HG03159 (cell line): ENCODE results near the gene KIRREL1.

Source experiments
- ATAC-seq: cut with Tn5 transposase; IDR thresholded peaks from one replicate; pipeline ENCODE4 v1.9.1; 2021; ENCODE audit warnings: mild to moderate bottlenecking, moderate library complexity; ENCODE audit not compliant: unreplicated experiment

Gene KIRREL1

DNA sequence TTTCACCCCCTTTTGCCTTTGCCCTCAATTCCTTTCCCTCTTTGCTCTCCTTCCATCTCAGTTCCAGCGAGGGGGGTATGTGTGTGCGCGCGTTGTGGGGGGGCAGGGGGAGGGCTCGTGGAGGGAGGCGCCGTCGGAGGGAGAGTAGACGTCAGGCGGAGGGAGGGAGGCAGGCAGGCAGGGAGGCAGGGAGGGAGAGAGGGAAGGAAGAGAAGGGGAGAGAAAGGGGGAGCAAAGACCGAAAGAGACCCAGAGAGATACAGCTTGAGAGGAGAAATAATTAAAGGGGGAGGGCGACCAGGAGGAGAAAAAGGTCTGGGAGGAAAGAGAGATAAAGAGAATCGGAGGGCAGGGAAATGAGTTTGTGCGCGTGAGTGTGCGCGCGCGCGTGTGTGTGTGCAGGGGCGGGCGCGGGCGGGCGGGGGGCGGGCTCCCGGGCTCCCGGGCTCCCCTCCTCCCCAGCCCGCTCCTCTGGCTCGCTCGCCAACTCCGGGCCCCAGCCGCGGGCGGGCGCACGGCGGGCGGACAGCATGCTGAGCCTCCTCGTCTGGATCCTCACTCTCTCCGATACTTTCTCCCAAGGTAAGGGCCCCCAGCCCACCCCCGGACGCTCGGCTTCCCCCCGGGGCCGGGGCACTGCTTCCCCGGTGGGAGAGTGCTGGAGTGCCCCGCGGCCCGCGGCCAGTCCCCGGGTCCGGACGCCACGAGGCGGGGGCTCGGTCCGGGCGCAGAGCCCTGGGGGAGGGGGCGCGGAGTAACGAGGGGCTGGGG, at the start of gene KIRREL1:
Gene KIRREL1, plus strand, starts transcription at position 499 of the 771 bp plus-strand sequence. Its CDS starts 32 bp downstream, at position 531.
- ATAC-seq: no peak

DNA sequence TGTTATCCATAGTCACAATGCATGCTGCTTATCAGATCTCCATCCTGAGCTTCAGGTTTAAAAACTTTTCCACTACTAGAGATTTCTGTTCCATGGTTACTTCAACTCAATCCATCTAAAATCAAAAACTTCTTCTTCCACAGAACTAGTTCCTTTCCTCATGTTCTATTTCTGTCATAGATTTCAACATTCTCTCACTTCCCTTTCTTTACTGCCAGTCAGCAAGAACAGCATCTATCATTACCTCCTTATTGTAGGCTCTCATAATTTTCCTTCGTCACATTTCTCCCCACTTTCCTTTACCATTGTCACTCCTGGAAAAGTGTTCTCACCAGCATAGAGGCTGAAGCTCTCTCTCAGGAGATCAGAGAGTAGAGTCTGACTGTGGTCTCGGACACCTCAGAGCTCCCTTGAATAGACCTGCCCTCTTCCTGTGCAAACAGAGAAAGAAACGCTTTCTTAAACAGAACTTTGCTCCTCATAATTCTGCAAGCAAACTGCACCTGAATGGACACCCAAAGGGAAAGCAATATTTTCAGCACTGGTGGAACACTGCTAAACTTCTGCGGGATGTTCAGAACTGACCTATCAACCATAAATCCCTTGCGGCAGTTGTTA, 48.7 kb upstream of the KIRREL1 start:
- ATAC-seq: no peak

- ATAC-seq: no peak
Measured at GRCh38 chr1:157948312-157949073, 45.0 kb upstream of the KIRREL1 start.

DNA sequence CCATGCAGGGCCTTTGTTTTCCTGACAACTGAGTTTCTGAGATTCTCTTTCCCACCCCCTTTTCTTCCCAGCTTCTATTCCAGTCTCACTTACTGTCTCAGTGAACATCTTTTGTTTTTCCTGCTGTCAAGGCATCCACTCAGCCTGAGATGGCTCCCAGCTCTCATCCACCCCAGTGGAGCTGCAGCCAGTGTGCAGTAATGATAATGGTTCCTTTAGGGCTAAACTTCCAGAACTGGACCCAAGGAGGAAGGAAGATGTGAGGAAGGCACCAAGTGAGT, 44.4 kb upstream of the KIRREL1 start:
- no peak for ATAC-seq

GRCh38 chr1:157951230-157951629, 42.2 kb upstream of the KIRREL1 start:
- no peak for ATAC-seq

DNA sequence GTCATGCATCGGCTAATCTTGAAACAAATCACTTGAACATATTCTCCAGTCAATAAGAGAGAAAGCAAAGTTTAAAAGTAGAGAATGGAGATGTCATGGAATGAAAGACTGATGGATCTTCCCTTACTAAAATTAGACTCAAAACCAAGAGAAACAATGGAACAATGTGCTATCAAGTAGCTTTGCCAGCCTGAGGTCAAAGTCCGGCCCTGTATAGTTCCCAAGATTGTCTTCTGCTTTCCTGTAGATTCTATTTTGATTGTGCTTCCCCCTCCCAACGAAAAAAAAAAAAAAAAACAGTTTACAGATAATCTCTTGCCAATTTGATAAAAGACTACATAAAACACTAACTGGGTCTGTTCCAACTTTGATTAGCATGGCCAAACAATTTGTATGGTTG, 40.8 kb upstream of the KIRREL1 start:
- ATAC-seq: no peak

DNA sequence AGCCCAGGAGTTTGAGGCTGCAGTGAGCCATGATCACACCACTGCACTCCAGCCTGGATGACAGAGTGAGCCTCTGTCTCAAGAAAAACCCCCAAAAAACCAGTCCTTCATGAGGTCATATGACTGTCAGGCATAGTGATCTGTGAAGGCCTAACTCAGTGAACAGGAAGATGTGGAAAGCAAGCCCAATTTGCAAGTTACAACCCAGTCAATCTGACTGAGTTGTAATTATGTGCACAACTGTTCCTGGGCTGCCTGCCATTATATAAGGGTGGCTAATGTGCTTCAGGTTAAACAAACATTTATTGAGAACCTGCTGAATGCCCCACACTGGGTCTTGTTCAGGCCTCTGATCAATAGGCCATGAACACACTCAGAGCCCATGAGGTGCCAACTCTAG, 38.2 kb upstream of the KIRREL1 start:
- ATAC-seq: no peak

DNA sequence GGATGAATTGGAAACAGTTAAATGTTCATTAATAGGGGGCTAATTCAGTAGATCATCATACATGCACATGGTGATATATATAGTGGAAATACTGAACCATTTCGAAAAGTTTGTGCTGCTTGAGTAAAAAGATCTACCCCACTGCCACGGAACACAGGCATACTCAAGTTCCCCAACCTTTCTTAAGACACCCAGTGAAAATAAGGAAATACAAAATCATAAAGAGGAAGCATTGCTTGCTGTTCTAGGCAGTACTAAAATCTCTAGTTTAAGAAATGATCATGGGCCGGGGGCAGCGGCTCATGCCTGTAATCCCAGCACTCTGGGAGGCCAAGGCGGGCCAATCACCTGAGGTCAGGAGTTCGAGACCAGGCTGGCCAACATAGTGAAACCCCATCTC, 37.6 kb upstream of the KIRREL1 start:
- no peak for ATAC-seq

GRCh38 chr1:157956732-157957131, 36.7 kb upstream of the KIRREL1 start:
- ATAC-seq: no peak

DNA sequence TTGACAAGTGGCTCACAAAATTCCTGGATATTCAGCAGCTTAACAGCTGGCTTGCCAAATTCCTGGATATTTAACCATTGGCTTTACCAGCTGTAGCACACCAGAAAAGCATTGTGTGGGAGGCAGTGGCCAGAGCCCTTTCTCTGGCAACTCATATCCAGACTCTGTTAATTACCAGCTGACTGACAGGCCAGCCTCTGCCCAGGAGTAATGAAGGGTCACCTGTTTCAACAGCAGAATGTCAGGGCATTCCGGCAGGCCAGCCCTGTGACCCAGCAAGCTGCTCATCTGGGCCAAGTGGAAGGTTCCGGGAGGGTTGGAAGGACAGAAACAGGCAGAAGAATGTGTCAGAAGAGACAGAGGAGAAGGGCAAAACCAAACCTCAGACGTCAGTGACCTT, 35.2 kb upstream of the KIRREL1 start:
- ATAC-seq: no peak

- no peak for ATAC-seq
Measured at GRCh38 chr1:157959750-157960149, 33.7 kb upstream of the KIRREL1 start.

- ATAC-seq: no peak
Measured at GRCh38 chr1:157960773-157961172, 32.7 kb upstream of the KIRREL1 start.

GRCh38 chr1:157961805-157962762, 31.4 kb upstream of the KIRREL1 start:
- no peak for ATAC-seq

- ATAC-seq: no peak
Measured at GRCh38 chr1:157963713-157964112, 29.7 kb upstream of the KIRREL1 start.

GRCh38 chr1:157965584-157965983, 27.9 kb upstream of the KIRREL1 start:
- ATAC-seq: no peak

- ATAC-seq: no peak
Measured at GRCh38 chr1:157966031-157966537, 27.4 kb upstream of the KIRREL1 start.

GRCh38 chr1:157967205-157967604, 26.2 kb upstream of the KIRREL1 start:
- no peak for ATAC-seq

DNA sequence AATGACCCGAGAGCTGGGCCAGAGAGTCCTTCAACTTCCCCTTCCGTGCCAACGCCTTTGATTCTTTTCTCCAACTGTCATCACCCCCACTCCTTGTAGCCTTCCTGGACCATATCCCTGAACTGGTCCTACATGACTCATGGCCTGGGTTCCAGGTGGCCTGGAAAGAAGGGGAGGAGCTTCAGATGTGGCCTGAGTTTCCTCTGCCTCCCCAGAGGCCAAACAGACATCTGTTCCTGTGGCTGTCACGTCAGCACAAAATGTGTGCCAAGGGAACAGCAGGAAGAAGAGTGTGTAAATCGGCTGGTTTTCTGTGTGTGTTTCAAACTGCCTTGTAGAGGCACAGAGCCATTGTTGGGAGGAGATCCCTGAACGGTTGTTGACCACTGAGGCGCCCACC, 24.9 kb upstream of the KIRREL1 start:
- no peak for ATAC-seq

- ATAC-seq: no peak
Measured at GRCh38 chr1:157968946-157969345, 24.5 kb upstream of the KIRREL1 start.

- no peak for ATAC-seq
Measured at GRCh38 chr1:157969697-157970485, 23.6 kb upstream of the KIRREL1 start.
